ENCODE measurements around the gene GATM.

GATM gene

DNA sequence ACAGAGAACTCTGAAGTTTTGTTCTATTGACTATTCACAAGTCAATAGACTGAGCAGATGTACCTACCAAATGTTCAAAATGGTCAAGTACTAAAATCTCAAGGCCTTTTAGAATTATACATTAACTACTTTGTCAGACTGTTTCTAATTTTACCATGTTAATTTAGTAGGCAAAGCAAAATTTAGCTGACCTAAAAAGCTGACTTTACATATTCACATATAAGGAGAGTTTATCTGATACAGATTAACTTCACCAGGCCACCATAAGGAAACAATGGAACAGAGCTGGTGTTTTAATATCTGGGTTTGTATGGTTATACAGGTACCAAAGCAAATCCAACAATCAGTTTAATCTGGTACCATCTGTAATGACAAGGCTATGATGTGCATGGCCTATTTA is 15.9 kb downstream of the GATM start:
- Histone ChIP-seq H3K4me1 (ENCODE audit: insufficient read depth, low read length, poor library complexity, severe bottlenecking) (no peaks in the 10 kb centered on the region), H4K20me1 (ENCODE audit: insufficient read depth, low read length, poor library complexity, severe bottlenecking) (no peaks in the 10 kb centered on the region), H3K79me2 (ENCODE audit: insufficient read depth, low read length) (no peaks in the 10 kb centered on the region), H3K27me3 (ENCODE audit: insufficient read depth, low read length, poor library complexity, severe bottlenecking) (no peaks in the 10 kb centered on the region), H3K9ac (ENCODE audit: low read depth, low read length, poor library complexity, severe bottlenecking) (no peak overlapping the region), H3F3A (ENCODE audit: low read depth) (no peaks in the 10 kb centered on the region), H3K36me3 (ENCODE audit: insufficient read depth, low read length) (no peaks in the 10 kb centered on the region), H3K9me2 (replicated peaks; ENCODE audit: low read depth, low read length) (no peaks in the 10 kb centered on the region), H2AFZ (ENCODE audit: low read length) (no peak overlapping the region), H3K4me3 (ENCODE audit: low read length, poor library complexity, severe bottlenecking) (no peak overlapping the region), H3K4me2 (ENCODE audit: low read depth, low read length, poor library complexity, severe bottlenecking) (no peak overlapping the region), H3K9me3 (ENCODE audit: insufficient read depth, low read depth, low read length) (no peaks in the 10 kb centered on the region)
- no peak for TF ChIP-seq CTCF (conservative IDR thresholded peaks at IDR 0.05; ENCODE audit: low read length)

- Histone ChIP-seq H3F3A (ENCODE audit: low read depth) (no peaks in the 10 kb centered on the region), H3K36me3 (ENCODE audit: insufficient read depth, low read length) (no peaks in the 10 kb centered on the region), H3K4me3 (ENCODE audit: low read length, poor library complexity, severe bottlenecking) (no peak overlapping the region), H3K9me3 (ENCODE audit: insufficient read depth, low read depth, low read length) (no peaks in the 10 kb centered on the region), H3K4me1 (ENCODE audit: insufficient read depth, low read length, poor library complexity, severe bottlenecking) (no peaks in the 10 kb centered on the region), H3K4me2 (ENCODE audit: low read depth, low read length, poor library complexity, severe bottlenecking) (no peak overlapping the region), H2AFZ (ENCODE audit: low read length) (no peak overlapping the region), H3K9ac (ENCODE audit: low read depth, low read length, poor library complexity, severe bottlenecking) (no peak overlapping the region), H3K9me2 (replicated peaks; ENCODE audit: low read depth, low read length) (no peaks in the 10 kb centered on the region), H4K20me1 (ENCODE audit: insufficient read depth, low read length, poor library complexity, severe bottlenecking) (no peaks in the 10 kb centered on the region), H3K79me2 (ENCODE audit: insufficient read depth, low read length) (no peaks in the 10 kb centered on the region), H3K27me3 (ENCODE audit: insufficient read depth, low read length, poor library complexity, severe bottlenecking) (no peaks in the 10 kb centered on the region)
- TF ChIP-seq EZH2phosphoT487 (IDR thresholded peaks at IDR 0.05; ENCODE audit: borderline replicate concordance) (no peak), CTCF (conservative IDR thresholded peaks at IDR 0.05; ENCODE audit: low read length) (no peak)
Measured at GRCh38 chr15:45361878-45362277, 16.5 kb downstream of the GATM start.

GRCh38 chr15:45355860-45356259 is 22.5 kb downstream of the GATM start:
- Histone ChIP-seq H3K27me3 (ENCODE audit: insufficient read depth, low read length, poor library complexity, severe bottlenecking) (no peaks in the 10 kb centered on the region), H3K9me2 (replicated peaks; ENCODE audit: low read depth, low read length) (no peaks in the 10 kb centered on the region), H3K9me3 (ENCODE audit: insufficient read depth, low read depth, low read length) (no peaks in the 10 kb centered on the region), H3K4me3 (ENCODE audit: low read length, poor library complexity, severe bottlenecking) (no peak overlapping the region), H3K4me1 (ENCODE audit: insufficient read depth, low read length, poor library complexity, severe bottlenecking) (no peaks in the 10 kb centered on the region), H3K4me2 (ENCODE audit: low read depth, low read length, poor library complexity, severe bottlenecking) (no peak overlapping the region), H3K36me3 (ENCODE audit: insufficient read depth, low read length) (no peaks in the 10 kb centered on the region), H3F3A (ENCODE audit: low read depth) (no peaks in the 10 kb centered on the region), H4K20me1 (ENCODE audit: insufficient read depth, low read length, poor library complexity, severe bottlenecking) (no peaks in the 10 kb centered on the region), H3K9ac (ENCODE audit: low read depth, low read length, poor library complexity, severe bottlenecking) (no peak overlapping the region), H2AFZ (ENCODE audit: low read length) (no peak overlapping the region), H3K79me2 (ENCODE audit: insufficient read depth, low read length) (no peaks in the 10 kb centered on the region)
- TF ChIP-seq CTCF (conservative IDR thresholded peaks at IDR 0.05; ENCODE audit: low read length) (no peak), EZH2phosphoT487 (IDR thresholded peaks at IDR 0.05; ENCODE audit: borderline replicate concordance) (no peak)

All from Loucy (cell line).